GM13977 (cell line): Measurements from ENCODE around the gene YWHAH.
A peak's percentile ranks its signal among the peaks of the same experiment; 100 is the strongest.

Source experiments
- DNase-seq: peaks from one replicate; pipeline ENCODE4 v3.0.0; 2012; ENCODE audit warnings: low spot score
- in situ Hi-C: fragments of 300-500 bp; cut with MboI; formaldehyde crosslinking; loops from one replicate; pipeline ENCODE4 v1.12.0; 2022; ENCODE audit warnings: low sequenced_read_pairs, low pct_unique_long_range_greater_than_20kb, mixed read lengths, inconsistent platforms; ENCODE audit not compliant: unreplicated experiment
- TF ChIP-seq, protein P1 (sequence below): IDR thresholded peaks from 2 replicates; pipeline ENCODE4 v1.5.1; 2012; ENCODE audit warnings: mild to moderate bottlenecking, control low read depth; ENCODE audit not compliant: insufficient read depth; ENCODE audit errors: extremely low read depth, missing control alignments

The YWHAH gene

DNA sequence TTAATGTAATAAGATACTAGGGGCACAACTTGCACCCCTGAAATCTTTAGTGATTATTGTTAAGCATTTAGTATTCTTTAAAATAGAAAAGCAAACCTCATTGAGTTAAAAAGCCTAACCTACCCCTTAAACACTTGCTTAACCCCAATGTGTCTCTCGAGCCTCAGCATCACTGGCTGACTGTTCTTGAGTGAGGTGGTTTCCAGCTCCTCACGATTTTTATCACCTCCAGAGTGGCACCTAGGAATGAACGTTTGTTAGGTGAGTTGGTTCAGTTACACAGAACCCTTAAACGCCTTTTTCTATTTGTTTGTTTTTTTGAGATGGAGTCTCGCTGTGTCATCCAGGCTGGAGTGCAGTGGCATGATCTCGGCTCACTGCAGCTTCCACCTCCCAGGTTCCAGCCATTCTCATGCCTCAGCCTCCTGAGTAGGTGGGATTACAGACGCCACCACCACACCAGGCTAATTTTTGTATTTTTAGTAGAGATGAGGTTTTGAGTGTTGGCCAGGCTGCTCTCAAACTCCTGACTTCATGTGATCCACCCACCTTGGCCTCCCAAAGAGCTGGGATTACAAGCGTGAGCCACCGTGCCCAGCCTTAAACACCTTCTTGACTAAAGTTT is 13.7 kb downstream of the YWHAH start:
- in situ Hi-C loops, result loop anchor here (10.0 kb wide), 1 partner anchor 83 kb away; no protein-coding TSS in a partner anchor
- DNase-seq, result no peak
- TF ChIP-seq, protein P1, sequence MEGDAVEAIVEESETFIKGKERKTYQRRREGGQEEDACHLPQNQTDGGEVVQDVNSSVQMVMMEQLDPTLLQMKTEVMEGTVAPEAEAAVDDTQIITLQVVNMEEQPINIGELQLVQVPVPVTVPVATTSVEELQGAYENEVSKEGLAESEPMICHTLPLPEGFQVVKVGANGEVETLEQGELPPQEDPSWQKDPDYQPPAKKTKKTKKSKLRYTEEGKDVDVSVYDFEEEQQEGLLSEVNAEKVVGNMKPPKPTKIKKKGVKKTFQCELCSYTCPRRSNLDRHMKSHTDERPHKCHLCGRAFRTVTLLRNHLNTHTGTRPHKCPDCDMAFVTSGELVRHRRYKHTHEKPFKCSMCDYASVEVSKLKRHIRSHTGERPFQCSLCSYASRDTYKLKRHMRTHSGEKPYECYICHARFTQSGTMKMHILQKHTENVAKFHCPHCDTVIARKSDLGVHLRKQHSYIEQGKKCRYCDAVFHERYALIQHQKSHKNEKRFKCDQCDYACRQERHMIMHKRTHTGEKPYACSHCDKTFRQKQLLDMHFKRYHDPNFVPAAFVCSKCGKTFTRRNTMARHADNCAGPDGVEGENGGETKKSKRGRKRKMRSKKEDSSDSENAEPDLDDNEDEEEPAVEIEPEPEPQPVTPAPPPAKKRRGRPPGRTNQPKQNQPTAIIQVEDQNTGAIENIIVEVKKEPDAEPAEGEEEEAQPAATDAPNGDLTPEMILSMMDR, result no peak

DNA sequence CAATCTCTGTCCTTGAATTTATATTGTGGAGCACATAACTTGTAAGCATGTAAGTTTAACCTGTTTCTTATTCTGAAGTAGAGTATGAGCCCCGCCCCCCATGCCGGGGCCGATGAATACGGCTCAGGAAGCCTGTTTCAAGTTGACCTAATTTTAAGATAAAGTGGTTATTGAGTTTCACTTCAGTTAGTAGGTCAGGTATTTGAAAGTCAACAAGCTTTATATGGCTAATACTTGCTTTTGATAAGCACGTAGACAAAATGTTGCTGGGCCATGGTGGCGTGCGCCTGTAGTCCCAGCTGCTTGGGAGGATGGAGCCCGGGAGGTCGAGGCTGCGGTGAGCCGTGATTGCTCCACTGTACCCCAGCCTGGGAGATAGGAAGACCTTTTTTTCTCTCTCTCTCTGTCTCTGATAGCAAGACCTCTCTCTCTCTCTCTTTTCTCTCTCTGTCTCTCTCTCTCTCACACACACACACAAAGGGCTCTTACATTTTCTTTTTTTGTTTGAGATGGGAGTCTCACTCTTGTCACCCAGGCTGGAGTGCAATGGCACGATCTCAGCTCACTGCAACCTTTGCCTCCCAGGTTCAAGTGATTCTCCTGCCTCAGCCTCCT is 14.4 kb downstream of the YWHAH start:
- in situ Hi-C loops, result loop anchor here (10.0 kb wide), 1 partner anchor 84 kb away; no protein-coding TSS in a partner anchor
- DNase-seq, result no peak
- TF ChIP-seq, protein P1, result no peak

DNA sequence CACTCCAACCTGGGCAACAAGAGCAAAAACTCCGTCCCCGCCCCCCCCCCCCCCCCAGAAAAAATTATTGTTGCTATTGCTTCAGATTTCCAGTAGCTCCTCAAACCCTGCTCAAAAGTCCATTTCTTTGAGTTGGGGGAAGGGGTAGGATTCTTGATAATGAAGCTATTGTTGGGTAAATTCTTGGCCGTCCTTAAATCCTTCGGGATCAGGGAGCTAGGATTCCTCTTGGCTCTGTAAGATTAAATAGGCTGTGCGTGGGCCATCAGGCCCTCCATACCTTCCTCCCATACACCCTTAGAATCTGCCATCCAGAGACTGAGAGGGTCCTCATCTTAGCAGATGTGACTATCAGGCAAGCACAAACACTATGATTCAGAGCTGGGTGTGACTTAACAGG is 16.4 kb downstream of the YWHAH start:
- TF ChIP-seq, protein P1, result no peak
- no peak for DNase-seq
- in situ Hi-C loops, result no loop called here

DNA sequence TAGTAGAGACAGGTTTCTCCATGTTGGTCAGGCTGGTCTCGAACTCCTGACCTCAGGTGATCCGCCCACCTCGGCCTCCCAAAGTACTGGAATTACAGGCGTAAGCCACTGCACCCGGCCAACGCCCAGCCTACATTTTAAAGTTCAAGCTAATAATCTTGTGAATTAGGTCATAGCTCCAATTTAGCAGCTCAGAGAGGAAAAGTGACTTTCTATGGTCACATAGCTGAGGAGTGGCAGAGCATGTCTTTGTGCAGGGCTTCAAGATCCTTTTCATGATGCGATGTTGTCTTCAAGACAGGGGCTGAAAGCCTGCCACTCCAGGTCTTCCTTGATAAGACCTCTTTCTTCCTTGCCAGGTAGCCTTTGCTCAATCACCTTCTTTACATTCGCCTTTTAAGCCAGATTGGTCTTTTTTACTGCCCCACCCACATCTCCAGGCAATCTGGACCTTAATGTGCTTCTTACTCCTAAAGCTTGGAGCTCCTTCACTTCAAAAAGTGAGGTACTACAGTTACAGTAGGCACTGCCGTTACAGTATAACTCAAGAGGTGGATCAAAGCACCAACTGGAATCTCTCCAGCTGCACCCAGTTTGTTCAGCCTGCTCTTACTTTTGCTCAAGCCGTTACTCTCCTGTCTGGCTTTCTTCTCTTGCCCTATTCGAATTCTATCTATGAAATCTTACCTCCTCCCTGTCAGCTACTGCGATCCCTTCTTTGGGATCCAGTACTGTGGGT is 18.2 kb downstream of the YWHAH start:
- TF ChIP-seq, protein P1, result no peak
- DNase-seq, result no peak
- in situ Hi-C loops, result no loop called here

DNA sequence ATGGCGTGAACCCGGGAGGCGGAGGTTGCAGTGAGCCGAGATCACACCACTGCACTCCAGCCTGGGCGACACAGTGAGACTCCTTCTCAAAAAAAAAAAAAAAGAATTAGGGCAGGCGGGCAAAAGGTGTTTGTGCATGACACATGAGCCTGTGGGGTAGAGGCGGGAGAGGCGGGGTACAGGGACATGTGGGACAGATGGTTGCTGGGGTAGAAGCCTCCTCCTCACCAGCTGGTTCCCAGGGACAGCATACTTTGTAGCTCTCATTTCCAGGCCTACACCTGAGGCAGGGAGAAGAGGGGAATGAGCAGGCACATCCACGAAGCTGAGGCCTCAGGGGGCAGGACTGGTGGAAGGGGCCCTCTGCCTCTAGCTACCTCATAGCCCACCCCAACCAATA is 23.7 kb downstream of the YWHAH start:
- TF ChIP-seq, protein P1, result no peak
- no peak for DNase-seq
- in situ Hi-C loops, result no loop called here

DNA sequence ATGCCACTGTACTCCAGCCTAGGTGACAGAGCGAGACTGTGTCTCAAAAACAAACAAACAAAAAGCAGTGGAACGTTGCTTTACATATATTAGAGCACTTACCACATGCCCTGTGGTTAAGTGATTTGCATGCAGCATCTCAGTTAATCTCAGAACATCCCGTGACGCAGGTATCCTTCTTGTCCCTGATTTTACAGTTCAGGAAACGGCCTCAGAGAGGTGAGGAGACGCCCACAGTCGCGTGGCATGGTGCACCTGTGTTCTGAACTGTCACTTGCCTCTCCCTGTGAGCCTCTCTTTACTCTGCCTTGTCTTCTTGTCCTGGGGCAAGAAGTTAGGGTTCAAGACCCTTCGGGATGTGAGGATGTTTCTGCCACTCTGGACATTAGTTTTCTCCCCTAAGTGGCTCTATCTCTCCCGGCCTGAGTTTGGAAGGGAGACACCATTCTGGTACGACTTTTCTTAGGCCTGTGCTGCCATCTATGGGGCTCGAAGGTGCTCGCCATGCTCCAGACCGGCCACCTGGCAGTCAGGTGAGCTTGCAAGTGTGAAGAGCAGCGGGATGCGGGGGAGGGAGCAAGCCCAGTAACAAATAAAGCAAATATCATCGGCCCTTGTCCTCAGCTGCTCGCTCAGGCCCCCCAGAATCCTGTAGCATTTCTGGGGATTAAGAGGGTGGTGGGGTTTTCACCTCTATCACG is 25.6 kb downstream of the YWHAH start:
- TF ChIP-seq, protein P1, result peak; percentile 69
- DNase-seq, result peak; percentile 85
- in situ Hi-C loops, result no loop called here
